ENCODE results near the gene TAS1R3. TPM values are rescaled to one million over a fixed set of nuclear protein-coding genes. Genes with fewer than 3 reads are reported as not detected.

The TAS1R3 gene
- total and polyA plus RNA-seq, 2 of the 4 experiments (the other 2 are of a cell fraction), result under 0.01 to 0.05 TPM

GRCh38 chr1:1297802-1298424, 33.2 kb upstream of the TAS1R3 start:
- peaks cover 26% of the 10 kb centered on the region for H4K20me1 ChIP-seq (ENCODE audit: insufficient read depth, low read length)
- no peak overlapping the region for H4K91ac ChIP-seq (ENCODE audit: insufficient read depth, low read depth, low read length)
- ChIA-PET CTCF (no interaction called here), POLR2A (ENCODE audit: unreplicated experiment) (no interaction called here)
- H2AK5ac ChIP-seq (ENCODE audit: low read depth, low read length), result no peak overlapping the region
- H3K23ac ChIP-seq (ENCODE audit: low read depth, low read length), result no peak overlapping the region
- H4K8ac ChIP-seq (ENCODE audit: low read depth in 2 of 2, low read length in 2 of 2), result no peak overlapping the region
- no peak overlapping the region for H2AK9ac ChIP-seq (replicated peaks; ENCODE audit: low read depth, low read length, poor library complexity)
- no peak for TF ChIP-seq MAZ (IDR thresholded peaks at IDR 0.05; ENCODE audit: borderline replicate concordance, low read depth, low read length)
- no peak overlapping the region for H3K27ac ChIP-seq (ENCODE audit: insufficient read depth, low read length)
- no peak overlapping the region for H2BK120ac ChIP-seq (ENCODE audit: low read depth, low read length)
- peaks cover 39% of the 10 kb centered on the region for H3K36me3 ChIP-seq (ENCODE audit: control insufficient read depth, insufficient read depth, low read length)
- H2BK20ac ChIP-seq (ENCODE audit: low read depth, low read length), result no peak overlapping the region
- no peaks in the 10 kb centered on the region for H3K9me3 ChIP-seq (ENCODE audit: control insufficient read depth, insufficient read depth, low read length)
- no peaks in the 10 kb centered on the region for H3K4me1 ChIP-seq (ENCODE audit: control insufficient read depth, insufficient read depth, low read length)
- no TSS peak for BruUV-seq (replicated peaks)
- peaks cover 0 to 15% of the 10 kb centered on the region in 2 experiments; a peak in 2 of 4 replicates for H3K79me1 ChIP-seq (ENCODE audit: low read depth in 1 of 2, low read length in 2 of 2)
- in situ Hi-C loops (cut with MboI; ENCODE audit: low sequenced_read_pairs), result no loop called here
- H2BK5ac ChIP-seq (ENCODE audit: low read depth, low read length, poor library complexity, severe bottlenecking), result no peak overlapping the region
- WGBS, 2 experiments (ENCODE audit: extremely low coverage in 2 of 2, insufficient read length in 1 of 2), result 95% methylated on average over 24 of the region's 31 CpGs; no CpG with 5 or more reads in 1 of the 2 experiments
- no peaks in the 10 kb centered on the region for H3K9me1 ChIP-seq (ENCODE audit: insufficient read depth, low read length)
- H3K9ac ChIP-seq (ENCODE audit: low read depth, low read length), result no peak overlapping the region
- no peak overlapping the region for H3K4ac ChIP-seq (ENCODE audit: low read depth, low read length)
- no peak overlapping the region for H3K4me2 ChIP-seq (ENCODE audit: low read depth, low read length)
- H4K5ac ChIP-seq (ENCODE audit: low read depth, low read length), result no peak overlapping the region
- no peak overlapping the region for H3K4me3 ChIP-seq (ENCODE audit: insufficient read depth, low read depth, low read length)
- DNase-seq (no peak), ATAC-seq (ENCODE audit: low read depth) (no peak)
- no peaks in the 10 kb centered on the region for H3K27me3 ChIP-seq (ENCODE audit: control insufficient read depth, insufficient read depth, low read length)
- dilution Hi-C loops (cut with HindIII; ENCODE audit: low sequenced_read_pairs, unreplicated experiment), result no loop called here
- no peak overlapping the region for H2AFZ ChIP-seq (replicated peaks; ENCODE audit: low read length, poor library complexity)
- H3K56ac ChIP-seq (ENCODE audit: extremely low read depth, insufficient read depth, low read length), result no peak overlapping the region
- no peak overlapping the region for H2BK15ac ChIP-seq (ENCODE audit: low read depth, low read length)
- no peak overlapping the region for H3K18ac ChIP-seq (ENCODE audit: low read depth, low read length)
- H3K14ac ChIP-seq (replicated peaks; ENCODE audit: low read depth, low read length), result no peak overlapping the region
- intact Hi-C loops (cut with micrococcal nuclease), result no loop called here
